Non-pigmented ciliary epithelial cell (primary cell): ENCODE measurements around the gene PRKCE.

Source experiments
- DNase-seq: peaks from one replicate; pipeline ENCODE4 v3.0.0-alpha.2; 2010; ENCODE audit warnings: low read depth

Gene PRKCE

GRCh38 chr2:45651415-45652089 lies at the start of gene PRKCE:
PRKCE (plus strand) TSS chr2:45651675.
- no peak for DNase-seq

DNA sequence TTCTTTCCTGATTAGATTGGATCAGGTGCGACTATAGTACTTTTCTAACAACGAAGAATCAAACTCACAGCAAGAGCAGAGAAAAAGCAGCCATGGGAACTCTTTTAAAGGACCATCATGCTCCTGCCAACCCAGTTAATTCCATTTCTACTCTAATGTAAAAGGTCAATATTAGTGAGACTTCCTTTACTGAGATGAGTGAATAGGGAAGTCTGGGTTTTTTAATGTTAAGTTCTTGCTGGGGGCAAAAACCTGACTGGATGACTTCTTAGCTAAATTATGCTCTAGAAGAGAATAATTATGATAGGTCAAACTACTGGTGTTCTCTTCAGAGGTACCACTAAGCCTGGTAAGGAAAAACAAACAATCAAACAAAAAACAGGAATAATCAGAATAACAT lies 48.9 kb upstream of the PRKCE start:
- no peak for DNase-seq

GRCh38 chr2:45605116-45605515 lies 46.4 kb upstream of the PRKCE start:
- DNase-seq: no peak

- no peak for DNase-seq
Observed at GRCh38 chr2:45606796-45607195, 44.7 kb upstream of the PRKCE start.

- DNase-seq: no peak
Observed at GRCh38 chr2:45607701-45608100, 43.8 kb upstream of the PRKCE start.

- DNase-seq: no peak
Observed at GRCh38 chr2:45610281-45611019, 41.0 kb upstream of the PRKCE start.

DNA sequence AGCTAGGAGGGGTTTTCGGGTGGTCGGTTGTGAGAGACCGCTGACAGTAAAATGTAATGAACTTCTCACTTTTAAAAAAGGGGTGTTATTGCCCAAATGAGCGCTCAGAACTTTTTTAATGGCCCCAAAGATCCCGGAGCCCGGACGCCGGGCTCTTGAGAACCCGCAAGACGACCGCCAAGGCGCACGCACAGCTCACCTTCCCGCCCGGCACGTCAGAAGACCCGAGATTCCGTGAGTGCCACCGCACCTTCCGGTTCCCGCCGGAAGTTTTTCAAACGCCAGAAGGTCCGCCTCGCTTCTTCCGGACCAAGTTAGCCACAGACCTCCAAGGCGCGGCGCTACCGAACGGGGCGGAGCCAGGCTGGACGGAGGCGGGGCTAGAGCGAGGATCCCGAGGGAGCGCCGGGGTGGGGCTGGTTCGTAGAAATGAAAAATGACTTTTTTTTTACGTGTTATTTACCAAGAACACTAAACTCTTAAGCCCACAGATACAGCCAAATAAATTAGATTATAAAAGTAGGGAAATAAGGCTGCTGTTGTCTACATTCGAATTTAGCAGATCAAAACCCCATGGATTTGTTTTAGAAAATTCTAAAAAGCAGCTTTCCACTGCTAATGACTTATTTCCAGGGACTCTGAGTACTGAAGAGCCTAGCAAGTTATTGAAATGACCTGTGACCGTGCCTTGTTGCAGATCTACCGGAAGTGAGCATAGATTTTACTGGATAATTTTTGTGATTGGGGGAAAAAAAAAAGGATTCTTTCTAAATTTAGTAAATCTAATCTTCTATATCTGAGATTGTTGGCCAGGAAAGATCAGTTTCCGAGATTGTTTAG lies 40.2 kb upstream of the PRKCE start, which contains the start of gene SRBD1:
Gene SRBD1 (minus strand): TSS at position 248 of the 840 bp plus-strand sequence. CDS start 5,826 bp downstream, outside the sequence.
- DNase-seq: peak; percentile 76

DNA sequence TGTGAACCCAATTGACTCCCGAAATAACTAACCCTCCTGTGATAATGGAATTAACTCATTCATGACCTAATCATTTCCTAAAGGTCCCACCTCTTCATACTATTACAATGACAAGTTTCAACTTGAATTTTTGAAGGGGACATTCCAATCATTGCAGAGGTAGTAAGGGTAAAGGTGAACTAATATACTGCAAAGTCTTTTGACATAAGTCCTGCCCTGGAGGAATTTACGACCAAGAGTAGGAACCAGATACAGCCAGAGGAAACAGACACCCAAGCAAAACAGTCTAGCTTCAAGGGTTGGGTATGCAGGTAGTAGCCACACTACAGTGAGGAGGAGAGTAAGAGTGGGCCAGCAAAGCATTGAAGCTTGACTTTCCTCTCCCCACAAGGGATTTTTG lies 39.2 kb upstream of the PRKCE start:
- no peak for DNase-seq

DNA sequence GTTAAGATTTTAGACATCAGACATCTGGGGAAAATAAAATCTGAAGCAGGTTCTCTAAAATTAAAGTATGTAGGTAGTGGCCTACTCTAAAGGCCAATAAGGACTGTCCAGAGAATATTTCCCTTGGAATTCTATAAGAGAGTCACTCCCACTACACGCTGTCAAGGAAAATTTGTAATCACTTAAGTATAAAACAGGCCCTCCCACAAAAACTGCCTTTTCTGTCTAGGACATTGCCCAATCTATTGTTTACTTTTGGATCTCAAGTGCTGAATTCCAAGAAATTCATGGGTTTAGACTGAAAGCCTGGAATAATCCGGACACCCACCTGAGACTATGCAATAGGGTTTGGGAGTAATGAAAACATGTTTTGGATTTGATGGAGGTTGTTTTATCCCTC lies 38.7 kb upstream of the PRKCE start:
- no peak for DNase-seq

DNA sequence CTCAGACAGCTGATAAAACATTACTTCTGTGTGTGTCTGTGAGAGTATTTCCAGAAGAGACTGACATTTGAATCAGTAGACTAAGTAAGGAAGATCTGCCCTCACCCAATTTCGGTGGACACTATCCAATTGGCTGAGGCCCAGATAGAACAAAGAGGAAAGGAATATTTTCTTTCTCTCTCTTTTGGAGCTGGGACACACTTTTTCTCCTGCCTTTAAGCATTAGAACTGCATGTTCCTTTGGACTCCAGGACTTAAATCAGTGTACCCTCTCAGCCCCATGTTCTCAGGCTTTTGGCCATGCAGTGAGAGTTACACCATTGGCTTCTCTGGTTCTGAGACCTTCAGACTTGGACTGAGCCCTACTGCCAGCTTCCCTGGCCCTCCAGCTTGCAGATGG lies 37.1 kb upstream of the PRKCE start:
- no peak for DNase-seq

DNA sequence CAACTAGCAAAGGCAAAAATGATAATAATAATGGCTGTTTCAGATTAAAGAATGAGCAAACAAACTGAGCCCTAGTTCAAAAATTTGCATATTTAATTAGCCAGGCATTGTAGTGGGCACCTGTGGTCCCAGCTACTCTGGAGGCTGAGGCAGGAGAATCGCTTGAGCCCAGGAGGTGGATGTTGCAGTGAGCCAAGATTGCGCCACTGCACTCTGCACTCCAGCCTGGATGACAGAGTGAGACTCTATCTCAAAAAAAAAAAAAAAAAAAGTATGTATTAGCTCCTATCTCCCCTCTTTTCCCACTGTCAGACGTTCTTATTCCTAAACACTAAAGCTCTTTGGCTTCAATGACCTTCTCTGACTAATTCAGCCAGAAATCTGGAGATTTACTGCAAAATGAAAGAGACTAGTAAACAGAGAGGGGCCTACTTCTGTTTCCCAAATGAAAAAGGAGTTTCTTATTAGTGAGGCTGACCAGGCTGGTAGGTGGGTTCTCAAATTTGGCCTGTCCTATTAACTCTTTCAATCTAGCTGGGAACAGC lies 36.5 kb upstream of the PRKCE start:
- no peak for DNase-seq

DNA sequence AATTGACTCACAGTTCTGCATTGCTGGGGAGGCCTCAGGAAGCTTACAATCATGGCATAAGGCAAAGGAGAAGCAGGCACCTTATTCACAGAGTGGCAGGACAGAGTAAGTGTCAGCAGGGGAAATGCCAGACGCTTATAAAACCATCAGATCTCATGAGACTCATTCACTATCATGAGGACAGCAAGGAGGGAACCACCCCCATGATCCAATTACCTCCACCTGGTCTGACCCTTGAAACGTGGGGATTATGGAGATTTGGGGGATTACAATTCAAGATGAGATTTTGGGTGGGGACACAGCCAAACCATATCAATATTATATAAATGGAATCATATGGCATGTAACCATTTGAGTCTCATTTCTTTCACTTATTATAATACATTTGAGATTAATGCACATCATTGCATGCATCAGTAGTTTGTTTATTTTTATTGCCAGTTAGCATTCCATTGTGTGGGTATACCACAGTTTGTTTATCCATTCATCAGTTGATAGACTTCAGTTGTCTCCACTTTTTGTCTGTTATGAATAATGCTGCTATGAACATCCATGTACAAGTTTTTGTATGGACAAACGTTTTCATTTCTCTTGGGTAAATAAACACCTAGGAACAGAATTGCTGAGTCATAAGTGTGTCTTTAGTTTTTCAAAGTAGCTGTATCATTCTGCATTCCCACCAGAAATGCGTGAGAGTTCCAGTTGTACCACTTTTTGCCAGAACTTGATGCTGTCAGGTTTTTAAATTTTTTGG lies 34.6 kb upstream of the PRKCE start:
- no peak for DNase-seq

GRCh38 chr2:45617496-45617895 lies 34.0 kb upstream of the PRKCE start:
- no peak for DNase-seq

DNA sequence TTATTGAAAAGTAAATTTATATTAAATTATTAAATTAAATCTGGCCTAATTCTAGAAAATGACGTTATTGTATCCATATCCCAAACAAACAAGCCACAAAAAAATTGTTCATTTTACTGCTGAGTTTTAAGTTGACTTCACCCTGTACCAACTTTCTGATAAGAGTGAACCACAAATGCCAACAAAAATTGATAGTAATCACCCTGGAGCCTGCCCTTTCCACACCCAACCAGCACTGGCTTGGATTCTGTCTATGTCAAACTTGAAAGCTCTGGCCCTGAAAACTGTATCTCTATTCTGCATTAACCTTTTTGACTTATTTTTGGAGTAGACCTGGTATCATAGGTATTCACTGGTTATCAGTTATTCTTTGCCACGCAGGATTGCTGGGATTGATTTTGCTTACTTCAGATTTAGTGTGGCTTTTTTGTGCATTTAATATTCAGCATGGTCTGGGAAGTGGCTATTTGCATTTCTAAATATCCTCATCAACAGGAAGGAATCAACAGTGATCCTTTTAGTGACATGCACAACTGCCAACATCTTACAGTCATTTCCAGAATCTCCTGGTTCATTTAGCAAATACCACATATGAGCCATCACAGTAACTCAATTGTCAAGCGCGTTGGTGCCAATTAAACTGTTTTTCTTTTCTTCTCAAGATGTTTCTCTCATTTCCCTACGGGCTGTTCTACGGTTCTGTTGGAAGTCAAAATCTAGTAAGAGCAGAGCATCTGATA lies 29.0 kb upstream of the PRKCE start:
- no peak for DNase-seq

DNA sequence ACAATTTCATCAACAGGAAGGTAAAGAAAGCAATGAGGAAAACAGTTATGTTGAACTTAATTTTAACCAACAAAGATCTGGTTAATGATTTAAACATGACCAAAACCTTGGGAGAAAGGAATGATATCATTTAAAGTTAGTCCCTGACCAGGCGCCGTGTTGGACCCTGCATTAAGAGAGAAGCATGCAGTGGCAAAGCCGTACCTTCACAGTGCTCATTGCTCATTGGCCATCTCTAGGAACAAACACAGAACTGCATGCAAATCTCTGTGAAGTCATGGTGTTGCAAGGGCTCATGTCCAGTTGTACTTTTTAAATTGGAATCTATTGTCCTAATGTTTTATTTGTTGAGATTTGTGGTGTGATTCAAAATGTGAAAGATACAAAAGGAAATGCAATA lies 28.4 kb upstream of the PRKCE start:
- no peak for DNase-seq

DNA sequence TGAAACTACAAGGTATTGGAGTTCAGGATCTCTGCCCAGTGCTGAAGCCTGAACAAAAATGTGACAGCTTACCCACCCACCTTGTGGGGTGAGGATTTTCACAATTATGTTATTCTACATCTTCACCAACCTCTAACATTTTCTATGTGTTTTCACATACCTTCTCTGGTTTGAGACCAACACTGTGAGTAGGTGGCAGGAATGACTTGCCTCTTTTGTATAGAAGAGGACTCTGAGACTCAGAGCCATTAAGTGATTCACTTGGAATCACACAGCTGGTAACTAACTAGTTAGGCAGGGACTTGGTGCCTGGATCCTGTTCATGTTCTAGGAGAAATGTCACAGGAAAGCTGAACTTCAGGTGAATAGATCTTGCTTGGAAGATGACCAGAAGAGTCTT lies 25.7 kb upstream of the PRKCE start:
- no peak for DNase-seq

DNA sequence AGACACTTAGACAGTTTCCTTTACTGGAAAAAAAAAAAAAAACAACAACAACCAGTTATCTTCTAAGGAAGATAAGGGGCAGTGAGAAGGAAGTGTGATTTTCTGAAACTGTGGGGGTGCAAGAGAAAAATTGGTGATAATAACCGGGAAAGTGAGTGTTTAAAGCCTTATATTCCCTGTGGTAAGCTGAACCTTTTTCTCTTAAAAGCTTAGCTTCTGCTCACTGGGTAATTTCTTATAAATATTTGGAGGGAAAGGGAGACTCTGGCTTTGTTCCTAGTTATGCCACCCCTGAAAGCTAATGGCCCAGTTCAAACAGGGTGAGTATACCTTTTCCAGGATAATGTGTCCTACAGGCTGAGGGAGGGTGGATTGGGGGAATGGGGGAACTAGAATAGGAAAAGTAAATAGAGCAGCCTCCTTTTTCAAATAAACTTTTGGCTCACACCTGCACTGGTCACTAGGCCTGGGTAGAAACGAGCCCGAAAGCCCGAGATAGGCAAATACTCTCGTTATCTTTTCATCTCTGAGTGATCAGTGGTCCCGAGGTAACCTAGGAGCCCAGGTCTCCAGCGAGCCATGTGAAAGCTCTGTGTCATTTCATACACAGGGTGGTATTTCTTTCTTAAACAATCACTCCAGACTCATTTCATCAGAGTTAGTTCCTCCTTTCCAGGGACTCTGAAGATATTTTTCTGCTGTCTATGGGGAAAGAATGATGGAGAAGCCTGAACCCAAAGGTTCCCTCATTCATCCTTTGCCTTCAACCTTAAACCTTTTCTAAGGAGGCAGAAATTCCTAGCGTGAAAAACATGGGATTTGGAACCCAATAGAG lies 24.9 kb upstream of the PRKCE start:
- no peak for DNase-seq

- no peak for DNase-seq
Observed at GRCh38 chr2:45627911-45628310, 23.6 kb upstream of the PRKCE start.

DNA sequence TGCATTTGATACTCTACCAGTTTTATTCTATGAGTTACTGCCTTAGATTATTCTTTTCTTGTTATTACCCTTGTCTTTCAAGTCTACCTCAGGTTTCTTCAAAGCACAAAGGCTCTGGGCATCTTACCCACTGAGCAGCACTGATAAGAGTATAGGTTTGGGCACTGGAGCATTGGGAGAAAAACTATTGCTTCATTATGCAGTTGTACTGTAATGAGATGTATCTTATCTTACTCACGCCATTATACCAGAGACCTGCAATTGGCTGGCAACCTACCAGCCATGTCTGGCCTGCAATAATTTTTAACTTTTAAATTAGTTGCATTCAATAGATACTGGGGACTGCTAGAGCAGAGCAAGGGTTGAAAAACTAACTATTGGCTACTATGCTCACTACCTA lies 21.5 kb upstream of the PRKCE start:
- no peak for DNase-seq

DNA sequence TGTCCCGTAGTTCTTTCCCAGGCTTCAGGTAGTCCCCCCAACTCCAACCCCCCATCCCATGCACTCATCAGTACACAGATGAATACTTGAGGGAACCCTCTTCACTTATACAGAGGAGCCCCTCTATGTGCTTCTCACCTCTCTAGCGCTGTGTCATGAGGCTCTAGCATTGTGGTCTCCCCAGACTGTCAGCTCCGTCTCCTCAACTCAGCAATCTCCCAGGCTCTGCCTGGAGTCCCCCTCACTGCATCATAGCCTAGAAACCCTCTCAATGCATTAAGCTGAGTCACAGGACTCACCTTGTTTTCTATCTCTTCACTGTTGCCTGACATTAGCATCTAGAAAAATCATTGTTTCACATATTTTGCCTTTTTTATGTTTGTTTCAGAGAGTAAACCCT lies 20.2 kb upstream of the PRKCE start:
- DNase-seq: no peak
